Measurements from ENCODE around the gene CSPG4. TPM values are rescaled to one million over a fixed set of nuclear protein-coding genes. Genes with fewer than 3 reads are reported as not detected.

CSPG4 gene
- total and polyA plus RNA-seq, 10 of the 15 experiments (the other 5 are each of a cell fraction or from before 2014, with no cell fraction given), result 0.02 to 2.2 (median 0.76) TPM

- TF ChIP-seq HSF1 (IDR thresholded peaks at IDR 0.05; ENCODE audit: low read depth, low read length), result no peak
- TF ChIP-seq CBX3 (IDR thresholded peaks at IDR 0.05; ENCODE audit: borderline replicate concordance, low read depth), result no peak
- TF ChIP-seq DPF2 (IDR thresholded peaks at IDR 0.05), result no peak
- TF ChIP-seq EGR1 (IDR thresholded peaks at IDR 0.05; ENCODE audit: borderline replicate concordance in 1 of 2, low read depth in 2 of 2, low read length in 2 of 2), result no peak
- TF ChIP-seq SRF (IDR thresholded peaks at IDR 0.05; ENCODE audit: low read depth in 2 of 2, low read length in 2 of 2), result no peak
Observed at GRCh38 chr15:75644376-75644775, 68.3 kb downstream of the CSPG4 start (continued).

- ChIA-PET POLR2A (interaction anchor here (0.6 to 5.0 kb wide), 5 partner anchors 15 to 295 kb away, joined by 3 to 110 read pairs (median 34); partner anchors contain the start of genes MAN2C1, SIN3A and SNUPN), CTCF (interaction anchor here (0.6 to 5.5 kb wide), 14 partner anchors 9 to 370 kb away, joined by 3 to 86 read pairs (median 4); partner anchors contain the start of genes MAN2C1, SIN3A and SNUPN), RAD21 (ENCODE audit: unreplicated experiment) (interaction anchor here (0.7 to 5.1 kb wide), 7 partner anchors 9 to 273 kb away, joined by 3 to 69 read pairs (median 11); partner anchors contain the start of genes MAN2C1, SIN3A and SNUPN), SMC1A (ENCODE audit: uncharacterized antibody, unreplicated experiment) (interaction anchor here (0.6 to 3.9 kb wide), 11 partner anchors 10 to 616 kb away, joined by 3 to 27 read pairs (median 5); partner anchors contain the start of genes MAN2C1 and SIN3A)
- FAIRE-seq, result no peak
- Histone ChIP-seq H3K9me3 (replicated peaks; ENCODE audit: control insufficient read depth, insufficient read depth, low read length) (no peaks in the 10 kb centered on the region), H3K79me2 (ENCODE audit: control insufficient read depth, insufficient read depth, low read length) (peaks cover 32% of the 10 kb centered on the region), H3K9ac (ENCODE audit: control insufficient read depth, insufficient read depth, low read length) (no peak overlapping the region), H3K4me1 (ENCODE audit: control insufficient read depth, insufficient read depth, low read length) (no peaks in the 10 kb centered on the region), H3K4me2 (ENCODE audit: control insufficient read depth, insufficient read depth) (0 out of 2 replicates have a peak overlapping the region, but pooled peaks have one; percentile 13), H2AFZ (ENCODE audit: control insufficient read depth, low read depth, low read length) (no peak overlapping the region), H3K36me3 (ENCODE audit: control insufficient read depth in 2 of 2, insufficient read depth in 2 of 2, low read length in 1 of 2) (no peaks in the 10 kb centered on the region; a peak in 1 of 4 replicates), H3K27me3 (replicated peaks in 1 of 2; ENCODE audit: control insufficient read depth in 2 of 2, insufficient read depth in 2 of 2, low read length in 1 of 2) (no peaks in the 10 kb centered on the region), H3K4me3 (no peak overlapping the region), H3K27ac (ENCODE audit: control insufficient read depth, insufficient read depth) (no peak overlapping the region), H4K20me1 (ENCODE audit: control insufficient read depth, insufficient read depth) (peaks cover 2% of the 10 kb centered on the region; the same call in 1 of the 2 replicates)
- no TSS peak for BruUV-seq (replicated peaks)
- no peak for DNase-seq (ENCODE audit: low read depth, low spot score)
- ATAC-seq, result no peak
- in situ Hi-C loops (cut with MboI) (no loop called here), intact Hi-C loops (cut with micrococcal nuclease; ENCODE audit: unreplicated experiment) (loop anchor here (2.0 to 10.0 kb wide), 3 partner anchors 134 to 707 kb away; partner anchors contain the start of gene COX5A)
- WGBS (ENCODE audit: insufficient coverage, insufficient replicate concordance, low lambda C conversion rate, missing lambda C conversion rate), result 50% methylated on average over 4 of the region's 5 CpGs
- no peak for TF ChIP-seq HCFC1 (IDR thresholded peaks at IDR 0.05; ENCODE audit: low read length)
- no peak for TF ChIP-seq ZBTB11 (CRISPR knock-in tag; IDR thresholded peaks at IDR 0.05)
- TF ChIP-seq FOXK2 (IDR thresholded peaks at IDR 0.05), result no peak
- TF ChIP-seq MYC (IDR thresholded peaks at IDR 0.05; ENCODE audit: insufficient read depth, insufficient read length, insufficient replicate concordance, low read length, severe bottlenecking), result no peak
- TF ChIP-seq RAD21 (IDR thresholded peaks at IDR 0.05; ENCODE audit: insufficient read depth, low read depth, low read length), result no peak
- no peak for TF ChIP-seq ZNF217 (IDR thresholded peaks at IDR 0.05)
- no peak for TF ChIP-seq NFYB (IDR thresholded peaks at IDR 0.05; ENCODE audit: insufficient read depth, low read depth, low read length)
- TF ChIP-seq MEF2A (IDR thresholded peaks at IDR 0.05; ENCODE audit: insufficient read depth, low read depth, low read length), result no peak
- TF ChIP-seq BMI1 (IDR thresholded peaks at IDR 0.05; ENCODE audit: borderline replicate concordance), result no peak
- no peak for TF ChIP-seq CHD1 (IDR thresholded peaks at IDR 0.05; ENCODE audit: low read depth, low read length)
- no peak for TF ChIP-seq STAT3 (IDR thresholded peaks at IDR 0.05; ENCODE audit: low read depth, low read length)
- no peak for TF ChIP-seq EED (IDR thresholded peaks at IDR 0.05; ENCODE audit: low read depth)
- TF ChIP-seq BHLHE40 (IDR thresholded peaks at IDR 0.05; ENCODE audit: borderline replicate concordance in 1 of 2, low read depth in 2 of 2, low read length in 1 of 2), result no peak
- TF ChIP-seq ZNF622 (IDR thresholded peaks at IDR 0.05), result no peak
Observed at GRCh38 chr15:75641603-75642002, 71.0 kb downstream of the CSPG4 start.
